Ishikawa (cell line): ENCODE measurements around the gene SORBS2.

Source experiments
- CEBPB ChIP-seq: IDR thresholded peaks from 2 replicates; pipeline ENCODE4 v1.6.1; 2012
- CREB1 ChIP-seq: IDR thresholded peaks from 2 replicates; pipeline ENCODE4 v1.6.1; 2012; ENCODE audit warnings: low read depth
- EGR1 ChIP-seq: IDR thresholded peaks from 2 replicates; pipeline ENCODE4 v1.6.1; 2012
- EP300 ChIP-seq: IDR thresholded peaks from 2 replicates; pipeline ENCODE4 v1.6.1; 2012; ENCODE audit warnings: borderline replicate concordance
- RAD21 ChIP-seq: IDR thresholded peaks from 2 replicates; pipeline ENCODE4 v1.6.1; 2012; ENCODE audit warnings: low read depth
- TAF1 ChIP-seq: IDR thresholded peaks from 2 replicates; pipeline ENCODE4 v1.6.1; 2012; ENCODE audit warnings: low read depth, mild to moderate bottlenecking
- TEAD4 ChIP-seq: IDR thresholded peaks from 2 replicates; pipeline ENCODE4 v1.6.1; 2012
- YY1 ChIP-seq: IDR thresholded peaks from 2 replicates; pipeline ENCODE4 v1.6.1; 2012; ENCODE audit warnings: low read depth
- ZBTB7A ChIP-seq: IDR thresholded peaks from 2 replicates; pipeline ENCODE4 v1.6.1; 2012; ENCODE audit warnings: low read depth
- TF ChIP-seq, protein P1 (sequence below): IDR thresholded peaks from 2 replicates; pipeline ENCODE4 v1.6.1; 2012
- TF ChIP-seq, protein P2 (sequence below): IDR thresholded peaks from 2 replicates; pipeline ENCODE4 v1.6.1; 2012; ENCODE audit warnings: low read depth, mild to moderate bottlenecking
- TF ChIP-seq, protein P3 (sequence below): IDR thresholded peaks from 2 replicates; pipeline ENCODE4 v1.6.1; 2012

DNA sequence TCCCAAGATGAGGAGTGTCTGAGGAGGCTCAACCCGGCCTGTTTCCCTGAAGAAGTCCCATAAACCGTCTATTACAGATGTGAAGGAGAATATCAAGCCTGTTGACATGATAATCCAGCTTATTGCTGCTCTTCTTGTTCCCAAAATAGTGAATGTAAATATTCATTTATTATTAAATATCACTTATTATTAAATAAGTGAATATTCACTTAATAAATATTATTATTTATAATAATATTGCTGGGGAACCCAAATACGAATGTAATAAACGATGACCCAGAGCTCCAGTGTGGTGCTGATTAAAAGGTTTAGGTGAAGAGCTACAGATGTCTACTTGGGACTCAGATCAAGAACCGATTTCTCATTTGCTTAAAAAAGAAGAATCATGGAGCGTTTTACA, 23.8 kb upstream of the SORBS2 start:
- no peak for TF ChIP-seq ZBTB7A
- no peak for TF ChIP-seq TEAD4
- no peak for TF ChIP-seq TAF1
- TF ChIP-seq, protein P1, sequence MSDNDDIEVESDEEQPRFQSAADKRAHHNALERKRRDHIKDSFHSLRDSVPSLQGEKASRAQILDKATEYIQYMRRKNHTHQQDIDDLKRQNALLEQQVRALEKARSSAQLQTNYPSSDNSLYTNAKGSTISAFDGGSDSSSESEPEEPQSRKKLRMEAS = no peak
- TF ChIP-seq CEBPB = no peak
- no peak for TF ChIP-seq EP300
- TF ChIP-seq, protein P2, sequence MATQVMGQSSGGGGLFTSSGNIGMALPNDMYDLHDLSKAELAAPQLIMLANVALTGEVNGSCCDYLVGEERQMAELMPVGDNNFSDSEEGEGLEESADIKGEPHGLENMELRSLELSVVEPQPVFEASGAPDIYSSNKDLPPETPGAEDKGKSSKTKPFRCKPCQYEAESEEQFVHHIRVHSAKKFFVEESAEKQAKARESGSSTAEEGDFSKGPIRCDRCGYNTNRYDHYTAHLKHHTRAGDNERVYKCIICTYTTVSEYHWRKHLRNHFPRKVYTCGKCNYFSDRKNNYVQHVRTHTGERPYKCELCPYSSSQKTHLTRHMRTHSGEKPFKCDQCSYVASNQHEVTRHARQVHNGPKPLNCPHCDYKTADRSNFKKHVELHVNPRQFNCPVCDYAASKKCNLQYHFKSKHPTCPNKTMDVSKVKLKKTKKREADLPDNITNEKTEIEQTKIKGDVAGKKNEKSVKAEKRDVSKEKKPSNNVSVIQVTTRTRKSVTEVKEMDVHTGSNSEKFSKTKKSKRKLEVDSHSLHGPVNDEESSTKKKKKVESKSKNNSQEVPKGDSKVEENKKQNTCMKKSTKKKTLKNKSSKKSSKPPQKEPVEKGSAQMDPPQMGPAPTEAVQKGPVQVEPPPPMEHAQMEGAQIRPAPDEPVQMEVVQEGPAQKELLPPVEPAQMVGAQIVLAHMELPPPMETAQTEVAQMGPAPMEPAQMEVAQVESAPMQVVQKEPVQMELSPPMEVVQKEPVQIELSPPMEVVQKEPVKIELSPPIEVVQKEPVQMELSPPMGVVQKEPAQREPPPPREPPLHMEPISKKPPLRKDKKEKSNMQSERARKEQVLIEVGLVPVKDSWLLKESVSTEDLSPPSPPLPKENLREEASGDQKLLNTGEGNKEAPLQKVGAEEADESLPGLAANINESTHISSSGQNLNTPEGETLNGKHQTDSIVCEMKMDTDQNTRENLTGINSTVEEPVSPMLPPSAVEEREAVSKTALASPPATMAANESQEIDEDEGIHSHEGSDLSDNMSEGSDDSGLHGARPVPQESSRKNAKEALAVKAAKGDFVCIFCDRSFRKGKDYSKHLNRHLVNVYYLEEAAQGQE = no peak
- TF ChIP-seq RAD21 = no peak
- TF ChIP-seq YY1 = no peak
- TF ChIP-seq CREB1 = no peak
- TF ChIP-seq, protein P3, sequence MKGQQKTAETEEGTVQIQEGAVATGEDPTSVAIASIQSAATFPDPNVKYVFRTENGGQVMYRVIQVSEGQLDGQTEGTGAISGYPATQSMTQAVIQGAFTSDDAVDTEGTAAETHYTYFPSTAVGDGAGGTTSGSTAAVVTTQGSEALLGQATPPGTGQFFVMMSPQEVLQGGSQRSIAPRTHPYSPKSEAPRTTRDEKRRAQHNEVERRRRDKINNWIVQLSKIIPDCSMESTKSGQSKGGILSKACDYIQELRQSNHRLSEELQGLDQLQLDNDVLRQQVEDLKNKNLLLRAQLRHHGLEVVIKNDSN = no peak
- no peak for TF ChIP-seq EGR1
